ENCODE measurements around the gene SLC13A2.

SLC13A2 gene

DNA sequence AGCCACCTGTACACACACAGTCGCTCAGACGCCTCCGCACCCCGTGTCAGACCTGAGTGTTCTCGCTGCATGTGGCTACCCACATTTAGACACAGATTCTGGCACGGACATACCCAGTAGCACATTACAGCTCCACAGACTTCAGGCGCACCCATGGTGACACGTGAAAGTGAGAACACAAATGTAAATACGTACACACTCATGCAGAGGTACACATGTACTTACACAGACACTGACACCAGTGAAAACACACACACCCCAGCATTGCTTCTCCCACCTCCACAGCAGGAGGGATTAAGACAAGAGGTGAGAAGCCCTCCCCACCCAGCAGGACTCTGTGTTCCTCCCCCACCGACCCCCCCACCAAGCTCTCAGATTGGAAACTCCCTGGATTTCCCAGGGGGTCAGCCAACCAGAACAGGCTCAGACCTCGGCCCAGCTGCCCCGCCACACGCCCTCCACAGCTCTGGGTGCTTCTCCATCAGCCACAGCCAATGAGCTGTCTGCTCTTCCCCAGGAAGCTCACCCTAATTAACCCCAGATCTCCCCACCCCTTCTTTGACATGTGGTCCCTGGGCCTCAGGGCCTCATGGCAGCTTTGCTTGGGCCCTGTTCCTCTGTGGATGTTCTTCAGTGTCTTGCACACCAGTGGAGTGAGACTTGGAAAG lies 27.4 kb downstream of the SLC13A2 start:
- no peaks in the 10 kb centered on the region for H3K4me1 ChIP-seq (ENCODE audit: insufficient read depth, insufficient read length)
- TF ChIP-seq YY1 (IDR thresholded peaks at IDR 0.05; ENCODE audit: insufficient read depth, insufficient read length) (no peak), ZNF274 (IDR thresholded peaks at IDR 0.05; ENCODE audit: low read depth, low read length) (no peak), SUZ12 (IDR thresholded peaks at IDR 0.05; ENCODE audit: extremely low read depth, insufficient read depth, insufficient read length) (no peak)

DNA sequence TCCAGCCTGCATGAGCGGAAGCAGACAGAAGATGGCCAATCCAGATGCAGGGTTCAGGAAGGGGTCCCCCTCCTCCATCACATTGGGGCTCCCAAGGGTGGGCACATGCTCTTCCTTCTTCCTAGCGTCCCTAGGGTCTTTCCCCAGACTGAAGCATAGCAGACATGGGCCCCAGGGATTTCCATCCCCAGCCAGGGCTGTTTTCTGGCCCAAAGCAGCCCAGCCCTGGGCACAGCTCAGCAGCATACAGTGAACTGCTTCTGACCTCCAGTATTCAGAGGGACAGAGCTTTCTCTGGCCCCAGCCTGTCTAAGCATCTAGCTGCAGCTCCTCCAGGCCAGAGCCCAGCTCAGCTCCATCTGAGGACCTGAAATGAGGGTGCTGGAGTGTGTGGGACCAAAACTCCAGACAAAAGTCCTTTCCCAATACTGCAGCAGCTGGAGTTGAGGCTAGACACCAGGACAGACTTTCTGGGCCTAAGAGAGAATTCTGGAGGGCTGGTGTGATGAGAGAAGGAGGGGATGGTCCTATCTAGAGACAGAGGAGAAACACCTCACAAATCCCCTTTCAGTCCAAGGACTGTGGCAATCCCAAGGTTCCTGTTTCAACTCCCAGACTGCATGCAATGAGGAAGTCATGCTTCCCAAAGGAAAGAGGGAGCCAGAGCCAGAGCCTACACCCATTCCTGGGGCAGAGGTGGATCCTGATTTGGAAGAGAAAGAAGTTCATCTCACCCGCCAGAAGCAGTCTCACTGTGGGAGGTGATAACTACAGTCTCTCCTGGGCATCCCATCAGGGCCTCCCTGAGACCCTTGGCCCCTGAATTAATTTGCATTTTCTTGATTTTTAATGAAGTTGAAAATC lies 28.2 kb downstream of the SLC13A2 start:
- H3K36me3 ChIP-seq (ENCODE audit: insufficient read depth, insufficient read length, low read length) = no peaks in the 10 kb centered on the region
- no peak overlapping the region for H3K9ac ChIP-seq (ENCODE audit: insufficient read length, low read depth)
- DNase-seq (ENCODE audit: low read depth, low spot score) = no peak
- H3K9me3 ChIP-seq (ENCODE audit: insufficient read depth, low read length) = no peaks in the 10 kb centered on the region
- H3K4me1 ChIP-seq (ENCODE audit: insufficient read depth, insufficient read length) = no peaks in the 10 kb centered on the region
- no peak overlapping the region for H3K4me3 ChIP-seq (ENCODE audit: insufficient read length, low read depth)
- TF ChIP-seq YY1 (IDR thresholded peaks at IDR 0.05; ENCODE audit: insufficient read depth, insufficient read length) = no peak
- no peak for TF ChIP-seq ZNF274 (IDR thresholded peaks at IDR 0.05; ENCODE audit: low read depth, low read length)
- TF ChIP-seq SUZ12 (IDR thresholded peaks at IDR 0.05; ENCODE audit: extremely low read depth, insufficient read depth, insufficient read length) = no peak
- no peaks in the 10 kb centered on the region for H3K27me3 ChIP-seq (ENCODE audit: insufficient read depth, insufficient read length)

More for the DNA sequence above, 27.4 kb downstream of the SLC13A2 start:
- Histone ChIP-seq H3K9me3 (ENCODE audit: insufficient read depth, low read length) (no peaks in the 10 kb centered on the region), H3K4me3 (ENCODE audit: insufficient read length, low read depth) (no peak overlapping the region), H3K27me3 (ENCODE audit: insufficient read depth, insufficient read length) (no peaks in the 10 kb centered on the region), H3K9ac (ENCODE audit: insufficient read length, low read depth) (no peak overlapping the region), H3K36me3 (ENCODE audit: insufficient read depth, insufficient read length, low read length) (no peaks in the 10 kb centered on the region)
- no peak for DNase-seq (ENCODE audit: low read depth, low spot score)

DNA sequence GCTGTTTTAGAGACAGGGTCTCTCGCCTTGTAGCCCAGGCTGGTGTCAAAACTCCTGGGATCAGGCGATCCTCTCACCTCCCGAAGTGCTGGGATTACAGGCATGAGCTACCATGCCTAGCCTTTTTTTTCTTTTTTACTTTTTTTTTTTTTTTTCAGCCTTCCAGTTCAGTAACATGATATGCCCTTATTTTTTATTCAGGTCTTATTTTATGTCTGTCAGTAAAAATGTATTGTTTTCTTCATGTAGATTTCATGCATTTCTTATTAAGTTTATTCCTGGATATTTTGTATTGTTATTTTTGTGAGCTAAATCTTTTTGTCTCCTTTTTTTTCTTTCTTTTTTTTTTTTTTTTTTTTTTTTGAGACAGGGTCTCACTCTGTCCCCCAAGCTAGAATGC lies 30.0 kb downstream of the SLC13A2 start:
- Histone ChIP-seq H3K4me1 (ENCODE audit: insufficient read depth, insufficient read length) (peaks cover 4% of the 10 kb centered on the region), H3K36me3 (ENCODE audit: insufficient read depth, insufficient read length, low read length) (no peaks in the 10 kb centered on the region), H3K27me3 (ENCODE audit: insufficient read depth, insufficient read length) (no peaks in the 10 kb centered on the region), H3K4me3 (ENCODE audit: insufficient read length, low read depth) (no peak overlapping the region), H3K9me3 (ENCODE audit: insufficient read depth, low read length) (no peaks in the 10 kb centered on the region), H3K9ac (ENCODE audit: insufficient read length, low read depth) (no peak overlapping the region)
- TF ChIP-seq ZNF274 (IDR thresholded peaks at IDR 0.05; ENCODE audit: low read depth, low read length) (no peak), YY1 (IDR thresholded peaks at IDR 0.05; ENCODE audit: insufficient read depth, insufficient read length) (no peak), SUZ12 (IDR thresholded peaks at IDR 0.05; ENCODE audit: extremely low read depth, insufficient read depth, insufficient read length) (no peak)
- DNase-seq (ENCODE audit: low read depth, low spot score) = no peak

DNA sequence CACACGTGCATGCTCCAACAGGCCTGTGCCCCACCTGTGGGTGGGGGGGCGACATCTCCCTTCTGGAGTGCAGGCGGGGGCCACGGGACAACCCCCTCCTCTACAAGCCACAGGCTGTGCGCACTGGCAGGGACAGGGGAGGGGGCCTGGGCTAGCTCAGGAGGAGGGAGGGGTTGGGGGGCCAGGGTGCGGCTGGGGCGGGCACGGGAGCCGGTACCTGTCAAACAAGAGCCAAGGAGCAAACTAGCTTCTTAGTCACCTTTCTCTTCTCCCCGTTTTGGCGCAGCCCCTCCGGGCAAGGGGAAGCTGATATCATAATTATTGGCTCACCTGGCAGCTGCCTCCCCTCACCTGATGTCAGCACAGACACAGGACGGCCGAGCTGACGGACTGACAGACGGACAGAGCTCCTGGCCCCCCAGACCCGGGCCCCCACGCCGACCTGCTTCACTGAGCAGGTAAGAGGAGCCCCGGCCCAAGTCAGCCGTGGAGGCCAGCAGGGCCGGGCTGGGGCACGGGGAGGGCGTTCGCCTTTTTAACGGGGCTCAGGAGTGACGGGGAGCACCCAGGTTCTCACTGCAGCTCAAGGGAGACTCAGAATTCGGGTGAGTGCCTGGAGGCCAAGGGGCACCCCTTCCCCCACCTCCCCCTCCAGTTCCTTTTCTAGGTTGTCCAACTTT lies 32.7 kb downstream of the SLC13A2 start, which contains the start of gene FOXN1:
Gene FOXN1 (plus strand): TSS at position 363 of the 680 bp plus-strand sequence. CDS start 17,622 bp downstream, outside the sequence.
- no peak within 1 kb of the TSS for H3K9ac ChIP-seq (ENCODE audit: insufficient read length, low read depth)
- H3K4me1 ChIP-seq (ENCODE audit: insufficient read depth, insufficient read length) = peaks cover 9% of the 10 kb centered on the region
- no peaks in the 10 kb centered on the region for H3K36me3 ChIP-seq (ENCODE audit: insufficient read depth, insufficient read length, low read length)
- no peaks in the 10 kb centered on the region for H3K27me3 ChIP-seq (ENCODE audit: insufficient read depth, insufficient read length)
- TF ChIP-seq SUZ12 (IDR thresholded peaks at IDR 0.05; ENCODE audit: extremely low read depth, insufficient read depth, insufficient read length) = no peak
- H3K9me3 ChIP-seq (ENCODE audit: insufficient read depth, low read length) = no peaks in the 10 kb centered on the region
- H3K4me3 ChIP-seq (ENCODE audit: insufficient read length, low read depth) = no peak within 1 kb of the TSS
- no peak for DNase-seq (ENCODE audit: low read depth, low spot score)

DNA sequence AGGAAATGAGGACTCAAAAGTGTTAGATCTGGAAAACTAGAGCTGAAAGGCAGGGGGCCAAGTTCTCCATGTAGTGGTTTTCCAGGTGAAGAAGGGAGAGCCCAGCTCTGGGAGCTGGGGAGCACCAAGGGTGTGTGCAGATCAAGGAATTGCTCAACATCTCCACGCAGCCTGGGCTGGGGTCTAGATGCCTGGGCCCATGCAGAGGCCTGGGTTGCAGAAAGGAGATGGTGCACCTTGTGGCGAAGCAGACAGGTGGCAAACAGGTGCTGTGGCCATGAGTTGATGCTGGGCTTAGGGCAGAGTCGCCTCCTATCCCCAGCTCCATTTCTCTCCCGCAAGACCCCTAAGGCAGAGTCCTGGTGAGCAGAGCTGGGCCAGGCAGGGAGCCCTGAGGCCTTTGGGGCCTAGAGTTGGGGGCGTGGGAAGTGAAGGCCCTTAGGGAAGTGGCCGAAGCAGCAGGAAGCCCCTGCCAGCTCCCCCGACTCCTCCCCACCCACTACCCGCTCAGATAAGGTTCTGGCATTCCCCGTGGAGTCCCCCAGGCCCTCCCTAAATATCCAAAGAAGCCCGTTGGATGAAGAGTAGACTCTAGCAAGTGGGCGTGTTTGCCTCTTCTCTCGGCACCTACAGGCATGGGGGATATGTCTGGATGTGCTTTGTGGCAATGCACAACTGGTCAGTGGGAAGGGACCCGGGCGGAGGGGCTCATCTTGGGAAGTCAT lies 33.5 kb downstream of the SLC13A2 start:
- DNase-seq (ENCODE audit: low read depth, low spot score) = no peak

DNA sequence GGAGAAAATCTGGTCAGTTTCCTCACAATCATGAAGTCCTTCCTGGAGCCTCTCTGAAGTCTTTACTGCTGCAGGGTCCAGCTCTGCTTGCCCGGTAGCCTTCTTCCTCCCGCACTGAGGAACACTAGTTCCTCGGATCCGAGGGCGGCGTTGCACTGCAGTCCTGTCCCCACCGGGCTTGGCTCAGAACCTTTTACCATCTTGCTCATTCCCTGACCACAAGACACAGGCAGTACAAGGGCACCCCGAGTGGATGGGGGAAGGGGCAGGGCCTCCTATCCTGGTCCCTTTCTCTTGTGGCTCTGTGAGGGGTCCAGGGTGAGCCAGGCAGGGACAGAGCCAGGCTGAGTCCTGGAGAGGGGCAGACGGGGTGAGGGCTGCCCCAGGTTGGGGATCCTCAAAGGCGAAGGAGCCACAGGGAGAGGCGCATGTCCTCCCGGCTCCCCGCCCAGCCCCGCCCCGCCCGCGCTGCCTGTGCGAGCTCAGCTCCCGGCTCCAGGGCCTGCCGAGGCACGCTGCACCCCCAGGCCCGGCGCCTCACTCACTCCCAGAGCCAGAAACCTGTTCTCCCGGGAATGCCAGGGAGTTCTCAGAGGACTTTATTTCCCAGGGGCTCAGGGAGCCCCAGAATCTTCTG lies 34.2 kb downstream of the SLC13A2 start:
- H3K27me3 ChIP-seq (ENCODE audit: insufficient read depth, insufficient read length) = no peaks in the 10 kb centered on the region
- no peaks in the 10 kb centered on the region for H3K9me3 ChIP-seq (ENCODE audit: insufficient read depth, low read length)
- no peak overlapping the region for H3K4me3 ChIP-seq (ENCODE audit: insufficient read length, low read depth)
- no peaks in the 10 kb centered on the region for H3K36me3 ChIP-seq (ENCODE audit: insufficient read depth, insufficient read length, low read length)
- DNase-seq (ENCODE audit: low read depth, low spot score) = no peak
- peaks cover 9% of the 10 kb centered on the region for H3K4me1 ChIP-seq (ENCODE audit: insufficient read depth, insufficient read length)
- H3K9ac ChIP-seq (ENCODE audit: insufficient read length, low read depth) = no peak overlapping the region
- no peak for TF ChIP-seq ZNF274 (IDR thresholded peaks at IDR 0.05; ENCODE audit: low read depth, low read length)
- no peak for TF ChIP-seq SUZ12 (IDR thresholded peaks at IDR 0.05; ENCODE audit: extremely low read depth, insufficient read depth, insufficient read length)
- no peak for TF ChIP-seq YY1 (IDR thresholded peaks at IDR 0.05; ENCODE audit: insufficient read depth, insufficient read length)

More for the DNA sequence above, 33.5 kb downstream of the SLC13A2 start:
- Histone ChIP-seq H3K4me1 (ENCODE audit: insufficient read depth, insufficient read length) (peaks cover 9% of the 10 kb centered on the region), H3K4me3 (ENCODE audit: insufficient read length, low read depth) (no peak overlapping the region), H3K9ac (ENCODE audit: insufficient read length, low read depth) (no peak overlapping the region), H3K27me3 (ENCODE audit: insufficient read depth, insufficient read length) (no peaks in the 10 kb centered on the region), H3K36me3 (ENCODE audit: insufficient read depth, insufficient read length, low read length) (no peaks in the 10 kb centered on the region), H3K9me3 (ENCODE audit: insufficient read depth, low read length) (no peaks in the 10 kb centered on the region)
- no peak for TF ChIP-seq ZNF274 (IDR thresholded peaks at IDR 0.05; ENCODE audit: low read depth, low read length)
- TF ChIP-seq YY1 (IDR thresholded peaks at IDR 0.05; ENCODE audit: insufficient read depth, insufficient read length) = no peak
- TF ChIP-seq SUZ12 (IDR thresholded peaks at IDR 0.05; ENCODE audit: extremely low read depth, insufficient read depth, insufficient read length) = no peak
